Superior temporal gyrus (tissue), 1 donor: ENCODE measurements around the gene HPDL.

Experiments used
- DNase-seq: peaks from one replicate; pipeline ENCODE4 v3.0.0-alpha.2; 2016; ENCODE audit errors: extremely low spot score

The HPDL gene

GRCh38 chr1:45322486-45323040, 4.1 kb upstream of the HPDL start:
- no peak for DNase-seq

- no peak for DNase-seq
These were observed 716 bp upstream of the HPDL start for GRCh38 chr1:45325851-45326506.

DNA sequence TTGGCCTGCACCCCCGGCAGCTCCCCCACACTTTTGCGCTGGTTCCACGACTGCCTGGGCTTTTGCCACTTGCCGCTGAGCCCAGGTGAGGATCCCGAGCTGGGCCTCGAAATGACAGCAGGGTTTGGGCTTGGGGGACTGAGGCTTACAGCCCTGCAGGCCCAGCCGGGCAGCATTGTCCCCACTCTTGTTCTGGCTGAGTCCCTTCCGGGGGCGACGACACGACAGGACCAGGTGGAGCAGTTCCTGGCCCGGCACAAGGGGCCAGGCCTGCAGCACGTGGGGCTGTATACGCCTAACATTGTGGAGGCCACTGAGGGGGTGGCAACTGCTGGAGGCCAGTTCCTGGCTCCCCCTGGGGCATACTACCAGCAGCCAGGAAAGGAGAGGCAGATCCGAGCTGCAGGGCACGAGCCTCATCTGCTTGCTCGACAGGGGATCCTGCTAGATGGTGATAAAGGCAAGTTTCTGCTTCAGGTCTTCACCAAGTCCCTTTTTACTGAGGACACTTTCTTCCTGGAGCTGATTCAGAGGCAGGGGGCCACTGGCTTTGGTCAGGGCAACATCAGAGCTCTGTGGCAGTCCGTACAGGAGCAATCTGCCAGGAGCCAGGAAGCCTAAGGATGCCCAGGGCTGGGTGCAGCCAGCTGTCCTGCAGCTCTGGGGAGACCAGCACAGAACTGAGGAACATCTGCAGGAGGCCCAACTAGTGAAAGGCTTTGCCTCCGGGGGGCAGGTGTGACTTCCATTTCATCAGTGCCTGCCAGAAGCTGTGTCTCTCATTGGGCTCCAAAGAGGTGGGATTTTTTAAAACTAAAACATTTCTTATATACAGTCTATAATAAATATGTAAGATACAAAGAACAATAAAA, 1.2 kb downstream of the HPDL start:
- no peak for DNase-seq

DNA sequence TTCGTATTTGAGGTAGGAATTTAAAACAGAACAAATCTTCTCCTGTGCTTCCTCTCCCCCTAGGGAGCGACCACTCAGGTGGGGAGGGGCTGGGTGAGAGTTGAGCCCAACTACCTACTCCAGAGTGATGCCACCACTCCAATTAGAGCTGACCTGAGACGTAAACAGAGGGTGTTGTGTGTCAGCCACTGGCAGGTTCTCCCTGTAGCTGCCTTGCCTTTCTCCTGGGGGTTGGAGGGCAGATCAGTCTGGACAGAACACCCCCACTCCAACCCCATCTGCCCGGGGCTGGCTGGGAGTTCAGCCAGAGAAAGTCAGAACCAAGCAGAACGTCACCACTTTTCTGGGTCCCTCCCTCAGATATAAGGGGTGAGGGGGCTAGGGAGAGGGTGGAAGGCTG, 2.0 kb downstream of the HPDL start:
- no peak for DNase-seq

- no peak for DNase-seq
These were observed 2.8 kb downstream of the HPDL start for GRCh38 chr1:45329445-45329844.

DNA sequence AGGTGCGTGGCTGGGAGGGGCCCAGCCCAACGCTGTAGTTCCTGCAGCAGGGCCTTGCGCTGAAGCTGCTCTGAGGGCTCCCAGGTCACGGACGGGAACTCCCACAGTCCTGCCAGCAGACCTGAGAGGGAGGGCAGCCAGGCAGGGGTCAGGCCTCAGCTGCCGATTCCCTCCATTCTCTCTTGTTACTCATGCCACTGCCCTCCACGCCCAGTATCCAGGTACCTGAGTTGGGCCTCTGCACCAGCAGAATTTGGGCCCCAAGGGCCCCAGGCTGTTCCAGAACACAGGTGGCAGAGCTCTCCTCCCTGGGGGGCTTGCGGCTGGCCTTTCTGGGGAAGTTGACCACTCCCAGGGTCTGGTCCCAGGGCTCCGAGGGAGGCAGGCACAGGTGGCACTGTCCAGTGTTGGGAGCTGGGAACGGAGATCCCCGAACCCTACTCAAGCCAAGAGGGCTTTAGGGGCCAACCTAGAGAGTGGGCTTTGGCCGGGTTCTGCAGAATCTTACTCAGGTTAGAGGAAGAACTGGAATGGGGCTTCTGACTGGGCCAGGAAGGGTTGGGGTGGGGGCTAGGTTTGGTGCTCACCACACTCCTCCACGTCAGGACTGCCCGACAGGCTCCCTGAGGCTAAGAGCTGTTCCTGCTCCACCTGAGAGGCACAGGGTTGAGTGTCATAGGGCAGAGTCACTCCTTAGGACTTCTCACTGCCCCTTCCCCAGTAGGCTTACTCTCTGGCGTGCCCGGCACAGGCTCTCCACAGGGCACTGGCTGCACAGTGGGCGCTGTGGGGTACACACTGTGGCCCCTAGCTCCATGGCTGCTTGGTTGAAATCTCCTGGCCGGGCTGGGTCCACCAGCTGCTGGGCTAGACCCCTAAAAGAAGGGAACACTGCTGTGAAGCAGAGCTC, 5.0 kb downstream of the HPDL start:
- no peak for DNase-seq

DNA sequence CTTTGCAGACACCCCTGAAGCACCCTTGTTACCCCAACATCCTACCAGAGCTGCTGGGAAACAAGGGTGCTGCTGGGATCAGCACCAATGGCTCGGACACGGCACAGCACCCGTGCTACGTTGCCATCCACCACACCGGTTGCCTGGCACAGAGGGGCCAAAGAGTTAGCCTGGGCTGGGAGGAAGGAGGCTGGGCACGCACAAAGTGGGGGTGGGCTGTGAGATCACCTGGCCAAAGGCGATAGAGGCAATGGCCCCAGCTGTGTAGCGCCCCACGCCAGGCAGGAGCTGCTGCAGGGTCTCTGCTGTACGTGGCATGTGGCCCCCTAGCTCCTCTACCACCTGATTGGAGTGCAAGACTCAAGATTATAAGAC, 5.6 kb downstream of the HPDL start:
- DNase-seq: no peak

GRCh38 chr1:45334308-45335245, 7.9 kb downstream of the HPDL start:
- DNase-seq: no peak

DNA sequence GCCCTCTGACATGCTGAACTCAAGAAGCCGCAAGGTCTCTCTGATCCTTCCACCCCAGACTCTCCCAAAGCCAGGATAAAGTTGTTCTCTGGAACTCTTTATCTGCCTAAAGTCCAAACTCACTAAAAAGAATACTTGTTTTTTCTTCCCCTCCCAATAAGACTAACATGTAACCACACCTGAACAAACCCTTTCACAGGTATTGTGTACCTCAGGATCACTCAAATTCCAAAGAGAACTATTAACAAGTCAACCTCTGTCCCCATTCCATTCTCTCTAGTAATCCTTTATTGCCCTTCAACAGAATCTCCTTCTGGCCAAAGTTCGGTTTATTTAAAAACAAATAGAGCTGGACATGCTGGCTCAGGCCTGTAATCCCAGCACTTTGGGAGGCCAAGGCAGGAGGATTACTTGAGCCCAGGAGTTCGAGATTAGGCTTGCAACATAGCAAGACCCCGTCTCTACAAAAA, 9.2 kb downstream of the HPDL start:
- no peak for DNase-seq

DNA sequence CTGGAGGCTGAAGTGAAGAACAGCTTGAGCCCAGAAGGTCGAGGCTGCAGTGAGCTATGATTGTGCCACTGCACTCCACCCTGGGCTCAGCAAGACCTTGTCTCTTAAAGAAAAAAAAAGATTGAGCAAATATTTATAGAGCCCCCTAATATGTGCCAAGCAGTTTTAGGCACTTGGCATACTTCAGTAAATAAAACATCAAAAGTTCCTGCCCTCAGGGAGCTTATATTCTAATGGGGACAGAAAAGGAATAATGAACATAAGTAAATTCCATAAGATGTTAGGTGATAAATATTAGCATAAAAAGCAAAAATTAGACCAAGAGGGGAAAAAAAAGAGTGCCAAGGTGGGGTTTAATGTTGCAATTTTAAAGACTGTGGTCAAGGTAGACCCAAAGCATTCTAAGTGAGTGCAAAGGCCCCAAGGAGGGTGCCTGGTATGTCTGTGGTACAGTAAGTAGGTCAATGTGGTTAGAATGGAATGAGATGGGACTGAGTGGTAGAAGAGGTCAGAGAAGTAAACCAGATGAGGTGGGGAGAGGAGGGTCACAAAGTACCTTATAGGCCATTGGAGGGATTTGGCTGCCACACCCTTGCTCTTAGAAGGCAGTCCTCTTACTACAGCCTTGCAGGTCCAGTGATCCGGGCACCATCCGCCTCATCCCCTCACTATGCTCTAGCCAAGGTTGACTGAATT, 11.1 kb downstream of the HPDL start:
- no peak for DNase-seq

- DNase-seq: peak; percentile 92
These were observed 13.3 kb downstream of the HPDL start, which contains the start of the genes MUTYH and TOE1 for GRCh38 chr1:45339789-45340558. MUTYH (minus strand) TSS chr1:45340440; CDS start chr1:45334505, 5,935 bp downstream. TOE1 (plus strand) TSS chr1:45340170; CDS start chr1:45340253, 83 bp downstream.

- DNase-seq: no peak
These were observed 14.2 kb downstream of the HPDL start for GRCh38 chr1:45340816-45341466.

DNA sequence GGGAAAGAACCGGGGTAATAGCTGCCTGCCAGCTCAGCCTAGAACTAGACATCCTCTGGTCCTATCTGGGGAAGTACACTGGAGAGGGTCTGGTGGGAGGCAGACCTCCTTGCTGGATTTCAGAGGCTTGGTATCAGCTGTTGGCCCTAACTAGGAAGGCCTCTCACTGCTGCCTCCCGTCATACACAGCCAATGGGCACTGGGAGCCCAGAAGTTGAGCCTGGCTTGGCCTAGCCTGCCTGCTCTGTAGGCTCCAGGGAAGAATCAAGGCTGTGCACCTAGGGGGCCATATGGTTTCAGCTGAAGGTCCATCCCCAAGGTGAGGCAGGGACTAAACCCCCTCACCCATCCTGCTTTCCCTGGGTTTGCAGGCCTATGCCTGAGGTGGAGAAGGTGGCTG, 17.8 kb downstream of the HPDL start:
- DNase-seq: no peak

DNA sequence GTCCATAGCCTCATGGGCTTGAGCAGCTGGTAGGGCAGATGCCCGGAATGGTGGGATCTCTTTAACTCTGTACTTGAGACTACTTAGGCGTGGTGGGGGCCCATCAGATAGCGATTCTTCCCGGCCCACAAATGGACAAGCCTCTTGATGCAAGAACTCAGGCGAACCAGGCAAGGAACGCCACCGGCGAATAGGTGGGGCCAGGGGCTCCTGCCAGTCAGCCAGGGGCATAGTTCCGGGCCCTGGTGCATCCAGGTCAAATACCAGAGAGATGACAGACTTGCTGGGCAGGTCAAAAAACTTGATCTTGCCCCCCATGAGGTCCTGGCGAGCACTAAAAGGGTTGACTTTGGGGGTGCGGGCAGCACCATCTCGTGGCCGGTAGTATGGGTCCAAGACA, 18.3 kb downstream of the HPDL start:
- DNase-seq: no peak

- no peak for DNase-seq
These were observed 19.8 kb downstream of the HPDL start for GRCh38 chr1:45346473-45346872.

- DNase-seq: no peak
These were observed 21.3 kb downstream of the HPDL start for GRCh38 chr1:45348020-45348419.

GRCh38 chr1:45348609-45348965, 21.9 kb downstream of the HPDL start:
- no peak for DNase-seq

DNA sequence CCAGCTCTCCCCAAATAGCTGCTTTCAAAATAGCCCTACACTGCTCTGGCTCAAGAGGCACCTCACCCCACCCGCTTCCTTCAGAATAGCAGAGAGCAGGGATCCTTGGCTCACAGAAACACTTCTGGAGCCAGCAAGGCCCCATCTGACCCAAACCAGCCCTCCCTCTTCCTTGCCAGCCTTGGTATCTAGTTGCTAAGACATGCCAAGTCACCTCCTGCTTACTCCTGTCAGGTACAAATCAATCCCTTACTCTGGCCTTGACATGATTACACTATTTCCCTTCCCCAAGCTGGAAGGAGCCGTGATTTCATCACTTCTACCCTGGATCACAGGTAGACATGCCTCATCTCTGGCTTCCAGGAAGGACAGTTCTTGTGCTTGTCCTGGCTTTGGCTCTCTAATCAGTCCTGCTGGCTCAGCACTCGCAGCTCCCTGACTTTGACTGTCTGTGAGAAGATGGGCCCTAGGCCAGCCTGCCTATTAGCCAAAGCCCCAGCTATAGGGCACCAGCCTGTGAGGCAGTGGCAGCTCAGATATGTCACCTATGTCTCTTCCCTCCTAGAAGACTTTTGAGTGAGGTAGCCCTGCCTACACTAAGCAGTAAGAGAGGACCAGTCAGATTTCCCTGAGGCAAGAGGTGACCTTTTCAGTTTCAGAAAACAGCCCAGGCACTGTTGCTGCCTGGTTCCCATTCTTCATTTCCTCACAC, 22.4 kb downstream of the HPDL start:
- no peak for DNase-seq
